Regular cardiac myocyte (primary cell): ENCODE results near the gene ACTC1. TPM values are rescaled to one million over a fixed set of nuclear protein-coding genes. Genes with fewer than 3 reads are reported as not detected.

ENCODE experiments used
- total RNA-seq: library from RNA; depleted of rRNA; stranded (reverse); fragments of >200 nt; gene quantifications from 2 replicates; pipeline ENCODE4 v1.2.3, GENCODE V29; 2014

Gene ACTC1
- total RNA-seq: not detected in 2 replicates

DNA sequence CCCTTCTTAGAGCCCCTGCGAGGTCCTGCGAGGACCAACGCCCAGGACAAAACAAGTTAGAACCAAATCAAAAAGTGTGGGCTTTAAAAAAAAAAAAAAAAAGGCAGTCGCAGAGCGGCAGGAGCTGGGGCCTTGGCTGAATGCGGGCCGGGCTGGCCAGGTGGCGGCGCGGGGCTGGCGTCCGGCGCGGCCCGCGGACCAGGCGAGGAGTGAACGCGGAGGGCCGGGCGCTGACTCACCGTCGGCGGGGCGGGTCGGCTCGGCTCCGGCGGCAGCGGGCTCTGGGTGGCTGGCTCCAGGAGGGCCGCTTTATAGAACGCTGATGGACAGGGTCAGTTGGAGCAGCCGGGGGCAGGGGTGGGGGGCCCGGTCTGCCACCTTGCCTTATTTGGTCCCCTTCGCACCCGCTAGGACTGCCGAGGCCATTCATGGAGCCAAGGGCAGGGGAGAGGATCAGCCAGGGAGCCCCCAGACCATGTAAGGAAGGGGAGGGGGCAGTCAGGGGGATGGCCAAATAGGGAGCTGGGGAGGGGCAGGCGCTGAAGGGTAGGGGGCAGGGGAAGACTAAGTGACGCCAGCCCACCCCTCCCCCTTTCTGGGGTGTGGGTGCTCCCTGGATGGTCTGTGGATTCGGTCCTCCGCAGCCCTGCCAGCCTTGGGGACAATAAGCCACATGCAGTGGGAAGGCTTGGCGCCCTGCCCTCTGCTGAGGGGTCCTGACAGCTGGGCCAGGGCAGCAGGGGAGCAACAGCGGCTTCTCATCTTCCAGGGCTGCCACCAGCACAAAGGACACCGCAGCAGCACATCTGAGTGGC is at the start of gene ACTC1:
ACTC1 (minus strand) TSS at position 283 of the 815 bp plus-strand sequence. CDS start 741 bp downstream, outside the sequence.

DNA sequence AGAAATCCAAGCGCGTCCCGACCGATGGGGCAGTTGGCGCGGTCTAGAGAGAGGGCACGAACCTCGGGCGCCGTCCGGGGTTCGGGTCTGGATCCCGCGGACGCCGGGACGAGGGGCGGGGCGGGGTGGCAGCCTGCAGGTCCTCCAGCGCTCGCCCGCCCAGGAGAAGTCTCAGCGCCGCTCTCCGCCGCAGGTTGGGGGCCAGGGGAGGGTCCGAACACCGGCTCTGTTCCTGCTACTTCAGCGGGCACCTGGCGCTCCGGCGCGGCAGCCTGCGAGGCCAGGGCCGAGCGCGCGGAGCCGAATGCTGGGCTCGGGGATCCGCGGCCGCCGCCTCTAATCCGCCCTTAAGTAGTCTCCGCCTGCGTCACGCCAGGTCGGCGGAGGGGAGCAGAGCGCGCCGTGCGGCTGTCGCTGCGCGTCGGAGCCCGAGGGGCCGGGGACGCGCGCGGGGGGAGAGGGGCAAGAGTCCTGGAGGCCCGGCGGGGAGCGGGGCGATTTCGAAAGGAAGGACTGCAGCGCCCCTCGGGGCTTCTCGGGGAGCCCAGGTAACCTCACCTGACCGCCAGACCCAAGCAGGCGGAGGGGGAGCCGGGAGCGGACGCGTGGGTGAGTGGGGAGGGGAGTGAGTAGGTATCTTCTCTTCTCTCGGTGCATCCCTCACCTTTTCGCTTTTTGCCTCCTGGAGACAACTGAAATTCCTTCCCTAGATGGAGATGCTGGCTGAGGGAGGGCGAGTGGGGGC is 40.5 kb downstream of the ACTC1 start, which contains the start of gene GJD2:
GJD2 (minus strand) TSS at position 325 of the 745 bp plus-strand sequence. CDS start 510 bp downstream, outside the sequence.

Other genes with a start within 250 kb of the ACTC1 start
- 10.4 and 28.8 TPM in 2 replicates for gene GOLGA8B, start 211.9 kb downstream of the ACTC1 start, total RNA-seq
- not detected in 2 replicates for gene GJD2, start 40.6 kb downstream of the ACTC1 start, total RNA-seq
- gene AQR, start 174.2 kb upstream of the ACTC1 start, total RNA-seq: 17.5 and 19.7 TPM in 2 replicates
- 35.2 and 37.4 TPM in 2 replicates for gene ZNF770, start 192.7 kb upstream of the ACTC1 start, total RNA-seq